HG03196 (cell line): ENCODE measurements around the gene YAE1.

Source experiments
- ATAC-seq: cut with Tn5 transposase; IDR thresholded peaks from one replicate; pipeline ENCODE4 v1.9.1; 2021; ENCODE audit not compliant: unreplicated experiment

The YAE1 gene

DNA sequence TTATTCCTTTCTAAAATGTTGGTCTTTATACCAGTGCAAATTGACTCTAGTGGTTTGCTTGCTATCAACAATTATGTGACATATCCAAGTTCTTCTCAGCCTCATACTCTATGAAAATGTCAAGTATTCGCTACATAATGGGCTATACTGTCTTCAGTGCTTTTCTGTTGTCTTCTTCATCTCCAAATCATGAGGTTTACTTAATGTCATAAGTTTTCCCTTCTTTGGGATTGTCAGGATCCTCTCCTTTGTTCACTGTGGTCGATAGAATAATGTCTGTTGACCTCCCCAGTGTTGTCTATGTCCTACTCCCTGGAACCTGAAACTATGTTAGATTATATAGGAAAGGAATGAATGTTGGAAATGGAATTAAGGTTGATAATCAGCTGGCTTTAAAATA lies 40.7 kb downstream of the YAE1 start:
- ATAC-seq = no peak

- no peak for ATAC-seq
Measured at GRCh38 chr7:39607865-39608264, 41.7 kb downstream of the YAE1 start.

GRCh38 chr7:39608278-39608677 lies 42.1 kb downstream of the YAE1 start:
- no peak for ATAC-seq

- ATAC-seq = no peak
Measured at GRCh38 chr7:39609113-39609934, 43.1 kb downstream of the YAE1 start.

DNA sequence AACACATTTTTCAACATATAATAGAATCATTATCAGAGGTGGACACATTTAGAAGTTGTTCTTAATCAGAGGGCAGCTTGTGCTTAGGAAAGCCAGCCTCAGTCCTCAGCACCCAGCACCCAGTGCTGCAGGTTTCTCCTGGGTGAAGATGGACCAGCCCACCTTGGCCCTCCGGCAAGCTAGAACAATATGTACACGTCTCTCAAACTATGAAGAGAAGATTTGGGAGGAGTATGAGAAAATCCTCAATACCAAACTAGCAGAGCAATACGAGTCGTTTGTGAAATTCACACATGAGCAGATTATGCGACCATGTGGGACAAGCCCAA lies 43.7 kb downstream of the YAE1 start:
- ATAC-seq = no peak

GRCh38 chr7:39613577-39613976 lies 47.4 kb downstream of the YAE1 start:
- ATAC-seq = no peak

- ATAC-seq = no peak
Measured at GRCh38 chr7:39614299-39614698, 48.1 kb downstream of the YAE1 start.

DNA sequence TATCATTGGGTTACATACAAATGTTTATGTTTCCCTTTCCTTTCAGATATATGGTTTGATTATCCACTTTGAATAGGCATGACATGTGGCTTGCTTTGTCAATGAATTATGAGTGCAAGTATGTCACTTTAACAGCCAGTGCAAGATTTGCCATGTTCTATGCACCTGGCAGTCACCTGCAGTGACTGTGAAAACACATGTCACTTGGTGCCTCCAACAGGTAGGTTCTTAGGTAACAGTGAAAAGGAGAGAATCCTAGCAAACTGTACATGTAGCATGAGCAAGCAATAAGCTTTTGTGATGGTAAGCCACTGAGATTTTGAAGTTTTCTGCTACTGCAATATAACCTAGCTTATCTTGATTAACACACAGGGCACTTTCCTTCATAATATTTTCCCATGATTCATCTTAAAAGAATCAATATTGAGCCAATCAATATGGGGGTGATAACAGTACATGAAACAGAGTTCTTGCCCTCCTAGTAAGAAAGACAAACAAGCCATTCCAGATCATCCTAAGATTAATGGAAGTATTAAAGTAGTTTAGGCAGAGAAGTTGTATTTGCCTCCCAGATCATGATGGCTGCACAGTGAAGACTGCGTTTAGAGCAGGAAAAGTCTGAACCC lies 49.3 kb downstream of the YAE1 start:
- no peak for ATAC-seq

DNA sequence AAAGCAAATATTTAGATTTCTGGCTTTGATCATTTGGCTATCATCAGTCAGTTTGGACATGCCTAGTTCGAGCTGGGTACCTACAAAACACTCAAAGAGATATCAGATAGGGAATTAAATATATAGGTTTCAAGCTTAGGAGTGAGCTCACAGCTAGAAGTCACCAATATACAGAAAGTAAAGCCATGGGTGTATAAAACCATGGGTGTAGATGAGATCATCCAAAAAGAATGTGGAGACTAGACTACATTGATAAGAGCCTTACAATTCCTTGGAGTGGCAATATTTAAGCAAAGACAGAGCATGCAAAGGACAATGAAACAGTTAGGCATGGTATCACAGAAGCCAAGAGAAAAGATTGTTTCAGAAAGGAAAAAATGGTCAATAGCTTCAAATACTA lies 49.9 kb downstream of the YAE1 start:
- no peak for ATAC-seq

- ATAC-seq = no peak
Measured at GRCh38 chr7:39617005-39617404, 50.8 kb downstream of the YAE1 start.

- no peak for ATAC-seq
Measured at GRCh38 chr7:39618868-39619267, 52.7 kb downstream of the YAE1 start.

GRCh38 chr7:39620486-39620885 lies 54.3 kb downstream of the YAE1 start:
- no peak for ATAC-seq

DNA sequence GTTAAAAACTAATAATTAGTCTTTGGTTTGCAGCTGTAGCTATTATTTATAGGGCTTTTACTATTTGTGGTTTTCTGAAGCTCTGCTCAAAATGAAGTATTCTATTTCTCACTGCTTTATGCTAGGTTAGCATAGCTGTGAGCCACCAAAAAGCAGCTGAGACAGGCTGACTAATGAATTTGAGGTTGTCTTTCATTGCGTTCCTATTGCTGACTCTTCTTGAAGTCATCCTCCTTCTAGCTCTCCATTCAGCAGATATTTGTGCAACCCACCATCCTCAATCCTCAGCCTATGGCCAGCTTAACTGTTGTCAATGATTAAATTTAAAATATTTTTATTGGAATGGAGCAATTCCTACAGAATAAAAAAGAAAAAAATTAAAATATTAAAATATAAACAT lies 55.1 kb downstream of the YAE1 start:
- ATAC-seq = no peak

DNA sequence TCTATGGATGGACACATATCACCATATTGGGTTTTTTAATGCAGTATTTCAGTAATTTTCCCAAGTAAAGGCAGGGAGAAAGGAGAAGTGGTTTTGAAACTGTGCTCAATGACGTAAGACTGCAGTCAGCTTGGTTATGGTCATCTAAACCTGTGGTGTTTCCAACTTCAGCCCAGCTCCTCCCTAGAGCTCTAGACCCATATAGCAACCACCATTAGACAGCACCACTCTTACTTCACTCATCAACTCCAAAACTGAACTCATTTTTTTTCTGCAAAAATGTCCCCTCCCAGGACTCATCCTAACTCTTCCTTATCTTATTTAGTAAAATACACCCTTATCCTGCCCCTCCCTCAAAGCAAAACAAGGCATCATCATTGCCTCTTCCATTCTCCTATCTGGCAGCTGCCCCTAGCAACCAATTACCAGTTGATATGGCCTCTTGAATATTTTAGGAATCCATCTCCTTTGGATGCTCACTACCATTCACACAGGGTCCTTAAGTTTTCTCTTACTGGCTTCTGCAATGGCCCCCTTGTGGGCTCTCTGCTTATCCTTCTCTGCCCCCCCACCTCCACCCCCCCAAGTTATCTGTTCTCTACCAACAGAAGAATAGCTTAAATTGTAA lies 55.7 kb downstream of the YAE1 start:
- no peak for ATAC-seq
